Cardiac fibroblast (primary cell): ENCODE data around the gene CD300LG.

Experiments
- DNase-seq, 2 donors: peaks; one replicate each; pipeline versions ENCODE4 v3.0.0 to v3.0.0-alpha.2; 2010; ENCODE audit warnings: low read depth in 2 of 2
- H3K4me3 ChIP-seq, 2 donors: replicated peaks in 1 of 2; 1 replicate in 1 of 2; 2 replicates in 1 of 2; pipeline ENCODE4 v1.5.1; 2011; ENCODE audit warnings: low read depth in 2 of 2, low read length in 2 of 2, mild to moderate bottlenecking in 2 of 2, moderate library complexity in 1 of 2
- TF ChIP-seq, protein P1 (sequence below): IDR thresholded peaks from one replicate; pipeline ENCODE4 v1.5.1; 2011; ENCODE audit warnings: low read depth, mild to moderate bottlenecking, low read length, inconsistent platforms

CD300LG gene

DNA sequence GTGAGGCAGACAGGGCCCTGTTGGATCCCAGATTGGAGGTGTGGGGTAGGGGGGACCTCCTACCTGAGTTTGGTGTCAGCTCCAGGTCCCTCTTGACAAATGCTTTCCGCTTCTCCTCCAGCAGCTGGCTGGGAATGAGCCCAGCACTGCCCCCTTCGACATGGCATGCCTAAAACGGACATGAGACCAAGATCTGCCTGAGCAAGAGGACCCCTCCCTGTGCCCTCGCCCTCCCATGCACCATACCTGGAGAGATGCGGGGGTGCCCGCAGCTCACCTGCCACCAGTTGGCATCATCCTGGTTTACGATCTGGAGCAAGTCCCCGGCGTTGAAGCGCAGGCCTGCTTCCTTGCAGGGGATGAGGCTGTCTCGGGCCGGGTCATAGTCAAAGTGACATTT lies 34.2 kb downstream of the CD300LG start:
- no peak overlapping the region for H3K4me3 ChIP-seq

DNA sequence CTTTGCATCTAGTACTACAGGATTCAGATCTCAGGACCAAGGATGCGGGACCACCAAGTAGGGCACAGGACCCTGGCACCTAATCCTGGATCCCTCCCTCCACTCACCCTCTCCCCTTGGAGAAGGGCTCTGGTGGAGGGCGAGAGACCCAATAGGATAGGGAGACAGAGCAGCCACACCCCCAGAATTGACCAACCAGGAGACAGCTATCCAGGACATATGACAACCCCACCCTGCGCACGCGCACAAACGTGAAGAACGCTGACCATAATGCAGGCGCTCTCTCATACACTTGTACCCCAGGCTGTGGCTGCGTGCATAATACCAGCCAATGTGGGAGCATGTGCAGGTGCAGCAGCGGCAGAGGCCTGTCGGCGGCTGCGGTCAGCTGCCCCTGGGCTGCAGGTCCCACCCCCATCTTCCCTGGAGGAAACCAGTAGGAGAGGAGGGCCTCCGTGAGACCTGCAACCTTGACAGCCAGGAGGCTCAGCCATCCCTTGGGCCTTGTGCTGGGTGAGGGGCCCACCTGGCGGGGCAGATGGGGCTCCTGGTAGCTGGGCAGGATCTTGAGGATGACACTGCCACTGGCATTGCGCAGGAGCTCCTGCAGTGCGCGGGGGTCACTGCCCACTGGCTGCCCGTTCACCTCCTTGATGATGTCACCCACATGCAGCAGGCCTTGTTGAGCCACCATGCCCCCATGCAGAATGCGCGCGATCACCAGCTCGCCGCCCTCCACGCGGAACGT lies 35.0 kb downstream of the CD300LG start:
- no peak for DNase-seq
- TF ChIP-seq, protein P1, sequence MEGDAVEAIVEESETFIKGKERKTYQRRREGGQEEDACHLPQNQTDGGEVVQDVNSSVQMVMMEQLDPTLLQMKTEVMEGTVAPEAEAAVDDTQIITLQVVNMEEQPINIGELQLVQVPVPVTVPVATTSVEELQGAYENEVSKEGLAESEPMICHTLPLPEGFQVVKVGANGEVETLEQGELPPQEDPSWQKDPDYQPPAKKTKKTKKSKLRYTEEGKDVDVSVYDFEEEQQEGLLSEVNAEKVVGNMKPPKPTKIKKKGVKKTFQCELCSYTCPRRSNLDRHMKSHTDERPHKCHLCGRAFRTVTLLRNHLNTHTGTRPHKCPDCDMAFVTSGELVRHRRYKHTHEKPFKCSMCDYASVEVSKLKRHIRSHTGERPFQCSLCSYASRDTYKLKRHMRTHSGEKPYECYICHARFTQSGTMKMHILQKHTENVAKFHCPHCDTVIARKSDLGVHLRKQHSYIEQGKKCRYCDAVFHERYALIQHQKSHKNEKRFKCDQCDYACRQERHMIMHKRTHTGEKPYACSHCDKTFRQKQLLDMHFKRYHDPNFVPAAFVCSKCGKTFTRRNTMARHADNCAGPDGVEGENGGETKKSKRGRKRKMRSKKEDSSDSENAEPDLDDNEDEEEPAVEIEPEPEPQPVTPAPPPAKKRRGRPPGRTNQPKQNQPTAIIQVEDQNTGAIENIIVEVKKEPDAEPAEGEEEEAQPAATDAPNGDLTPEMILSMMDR = no peak
- H3K4me3 ChIP-seq = no peak overlapping the region

More for the DNA sequence above, 34.2 kb downstream of the CD300LG start:
- TF ChIP-seq, protein P1 = no peak
- DNase-seq = no peak

DNA sequence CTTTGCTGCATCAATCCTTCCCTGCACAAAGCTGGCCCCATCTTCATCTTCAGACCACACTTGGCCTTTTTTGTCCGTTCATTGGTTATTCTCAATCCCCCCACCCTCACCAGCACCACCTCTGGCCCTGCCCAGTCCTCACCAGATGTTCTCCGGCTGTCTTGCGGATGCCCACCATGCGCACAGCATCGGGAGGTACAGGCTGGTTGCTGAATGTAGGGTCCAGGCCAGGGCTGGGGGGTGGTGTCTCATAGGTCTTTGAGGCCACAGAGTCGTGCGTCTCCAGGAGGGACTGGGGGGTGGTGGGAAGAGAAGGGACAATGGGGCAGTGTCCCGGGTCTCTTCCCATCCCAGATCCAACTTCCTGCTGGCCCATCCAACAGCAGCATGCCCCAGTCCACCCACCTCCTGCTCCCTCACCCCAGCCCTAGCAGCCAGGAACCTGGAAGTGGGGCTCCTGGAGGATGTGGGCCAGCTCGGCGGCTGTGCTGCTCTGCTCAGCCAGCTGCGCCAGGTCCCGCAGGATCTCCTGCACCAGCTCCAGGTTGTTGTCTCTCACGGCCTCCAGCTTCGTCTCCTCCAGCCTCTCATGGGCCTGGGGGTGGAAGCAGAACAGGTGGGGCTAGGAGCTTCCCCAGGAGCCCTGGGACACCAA lies 35.9 kb downstream of the CD300LG start:
- TF ChIP-seq, protein P1 = no peak
- DNase-seq = no peak

DNA sequence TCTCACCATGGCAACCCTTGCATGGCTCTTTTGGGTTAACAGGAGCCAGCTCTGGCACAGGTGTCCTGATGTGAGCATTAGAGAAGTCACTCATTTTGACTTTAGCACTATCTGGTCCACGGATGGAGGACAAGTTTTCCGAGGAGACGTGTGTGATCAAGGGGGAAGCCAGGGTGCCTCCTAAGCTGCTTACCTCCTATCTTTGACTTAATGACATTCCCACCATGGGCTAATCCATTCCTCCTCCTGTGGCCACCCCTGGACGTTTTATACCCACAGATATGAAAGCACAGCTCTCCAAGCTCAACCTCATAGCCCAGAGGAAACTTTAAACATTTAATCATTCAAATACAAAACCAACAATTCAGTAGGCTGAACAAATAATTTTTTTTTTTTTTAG lies 41.6 kb downstream of the CD300LG start:
- no peak for DNase-seq
- TF ChIP-seq, protein P1 = no peak
- no peak overlapping the region for H3K4me3 ChIP-seq

More for the DNA sequence above, 35.9 kb downstream of the CD300LG start:
- no peak overlapping the region for H3K4me3 ChIP-seq

DNA sequence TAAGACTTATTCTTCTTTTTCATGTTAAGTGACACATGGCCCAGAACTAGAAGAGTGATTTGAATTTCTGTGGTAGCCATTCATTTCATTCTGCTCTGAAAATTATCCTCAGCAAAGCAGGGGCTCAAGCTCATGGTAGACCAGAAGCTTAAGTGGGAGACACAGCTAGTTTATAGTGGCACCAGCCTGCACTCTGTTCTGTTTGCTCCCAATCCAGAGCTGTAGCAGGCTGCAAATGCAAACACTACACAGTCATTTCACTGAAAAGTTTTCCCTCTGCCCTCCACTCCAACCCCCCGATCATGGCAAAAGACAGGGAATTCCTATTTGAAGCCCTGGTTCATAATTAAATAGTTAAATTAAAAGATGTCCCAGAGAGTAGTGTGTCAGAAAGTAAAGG lies 43.3 kb downstream of the CD300LG start:
- no peak for DNase-seq
- TF ChIP-seq, protein P1 = no peak
- H3K4me3 ChIP-seq = no peak overlapping the region

DNA sequence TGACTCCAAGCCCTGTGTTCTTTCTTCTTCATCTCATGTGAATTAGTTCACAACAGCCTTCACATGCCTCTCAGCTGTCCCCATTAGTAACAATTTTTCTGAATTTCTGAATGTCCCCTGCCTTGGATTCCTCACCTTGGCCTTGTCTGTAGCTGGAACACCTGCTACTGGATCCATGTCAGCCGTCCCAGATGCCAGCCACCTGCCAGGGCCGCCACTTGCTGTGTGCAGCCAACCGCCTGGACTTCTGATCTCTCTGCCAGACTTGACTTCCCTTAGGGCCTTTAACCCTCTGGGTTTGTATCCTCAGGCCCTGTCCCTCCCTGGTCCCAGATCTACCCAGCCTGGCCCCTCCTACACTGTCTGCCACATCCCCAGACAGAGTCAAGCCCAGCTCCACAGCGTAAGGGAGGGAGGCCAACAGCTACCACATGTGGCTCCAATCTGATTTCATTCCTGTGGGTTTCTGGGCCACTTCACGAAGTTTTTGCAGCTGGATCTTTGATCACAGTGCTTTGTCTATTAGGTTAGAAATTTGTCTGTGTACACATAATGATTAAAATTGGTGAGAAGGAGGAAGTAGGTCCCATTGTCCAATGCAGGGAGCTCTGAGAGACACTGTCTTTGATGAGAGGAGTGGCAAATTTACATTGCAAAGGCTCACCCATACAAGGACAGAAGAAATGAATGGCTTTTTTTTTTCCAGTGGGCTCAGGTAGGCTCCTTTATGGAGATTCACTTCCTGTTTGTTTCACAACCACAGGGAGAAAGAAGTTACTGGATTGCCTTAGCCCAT lies 45.1 kb downstream of the CD300LG start:
- no peak for DNase-seq

More for the DNA sequence above, 45.1 kb downstream of the CD300LG start:
- TF ChIP-seq, protein P1 = no peak
- no peak overlapping the region for H3K4me3 ChIP-seq
